Cerebellar nuclear complex (tissue), 1 donor: Measurements from ENCODE around the gene HERC3.

Source experiments
- DNase-seq, 2 experiments: peaks; one replicate each; lab custom pipeline; 2025; lab: John Stamatoyannopoulos, UW

The HERC3 gene

DNA sequence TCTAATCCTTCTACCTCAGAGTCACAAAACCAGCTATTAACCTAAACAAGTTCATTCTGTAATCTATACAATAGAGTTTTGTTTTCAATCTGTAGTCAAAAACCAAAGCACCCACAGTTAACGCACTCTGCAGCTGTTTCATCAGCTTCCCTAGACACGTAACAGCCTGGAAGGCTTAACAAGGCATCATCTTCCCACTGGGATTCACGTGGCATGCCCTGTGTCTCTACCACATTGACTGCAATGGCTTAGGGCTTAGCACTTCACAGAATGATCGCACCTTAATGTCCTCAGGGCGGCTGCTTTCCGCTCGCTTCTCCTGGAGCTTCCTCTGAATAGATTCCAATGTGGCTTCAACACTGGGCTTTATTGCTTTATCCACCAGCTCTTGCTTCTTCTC, 155.1 kb downstream of the HERC3 start:
- DNase-seq, result no peak

DNA sequence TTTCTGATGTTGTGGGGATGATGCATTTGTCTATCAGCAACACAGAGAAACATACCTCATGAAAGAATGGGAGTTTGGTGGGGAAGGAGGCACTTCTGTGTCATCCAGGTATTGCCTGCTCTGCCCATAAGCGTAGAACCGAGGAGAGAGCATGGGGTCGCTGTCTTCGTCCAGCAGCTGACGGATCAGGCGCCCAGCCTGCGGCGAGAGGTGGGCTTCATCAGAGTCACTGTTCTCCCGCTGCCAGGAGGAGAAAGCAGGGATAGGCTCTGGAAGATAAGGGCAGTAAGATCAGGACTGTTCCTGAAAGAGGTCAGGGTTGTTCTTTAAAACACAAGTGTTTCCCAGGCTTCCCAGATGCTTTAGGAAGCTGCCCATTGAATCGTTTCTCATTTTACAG, 158.1 kb downstream of the HERC3 start:
- no peak for DNase-seq

DNA sequence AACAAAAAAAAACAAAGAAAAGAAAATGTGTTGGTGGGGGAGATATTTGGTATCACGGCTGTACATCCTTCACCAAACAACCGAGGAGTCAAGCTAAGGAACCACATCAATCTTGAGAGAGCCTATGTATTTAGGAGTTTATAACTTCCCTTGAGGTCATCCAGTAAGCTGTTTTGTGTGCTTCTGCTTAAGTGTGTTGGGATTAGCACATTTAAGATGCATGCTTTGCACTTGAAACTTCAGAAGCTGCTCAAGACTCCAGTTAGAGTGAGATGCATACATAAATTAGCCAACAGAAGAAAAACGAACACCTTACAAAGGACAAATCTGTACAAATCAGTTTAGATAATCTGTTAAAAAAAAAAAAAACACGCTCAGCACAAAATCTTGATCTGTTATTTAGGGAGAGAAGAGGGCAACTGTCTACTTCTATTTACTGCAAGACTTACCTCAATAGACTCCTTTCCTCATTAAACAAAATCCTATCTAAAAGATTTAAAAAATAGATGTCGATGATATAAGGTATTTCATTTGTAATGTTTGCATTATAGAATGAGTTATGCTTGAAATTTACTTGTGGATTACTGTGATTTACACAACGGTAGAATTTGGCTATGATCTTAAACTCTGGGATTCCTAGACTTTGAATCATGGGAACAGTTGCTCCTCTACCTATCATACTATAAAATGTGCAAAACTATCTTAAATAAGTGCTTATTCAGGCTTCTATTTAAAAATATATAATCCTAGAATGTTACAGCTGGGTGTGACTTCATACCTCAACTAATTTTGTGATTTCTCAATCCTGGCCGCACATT, 159.2 kb downstream of the HERC3 start:
- no peak for DNase-seq

DNA sequence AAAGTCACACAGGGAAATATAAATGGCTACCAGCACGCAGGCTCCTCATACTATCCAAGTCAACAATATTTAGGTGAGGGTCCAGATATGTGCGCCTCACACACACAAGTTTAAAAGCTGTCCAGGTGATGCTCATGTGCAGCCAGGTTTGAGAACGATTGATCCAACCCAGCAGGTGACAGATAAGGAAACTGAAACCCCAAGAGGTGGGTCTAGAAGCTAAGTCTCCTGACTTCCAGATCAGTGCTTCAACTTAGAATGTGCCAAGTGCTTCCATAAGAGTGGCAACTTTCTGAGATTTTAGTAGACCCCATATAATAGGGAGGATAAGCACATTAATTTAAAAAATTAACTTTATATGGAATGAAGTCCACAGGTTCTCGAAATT, 159.8 kb downstream of the HERC3 start:
- DNase-seq, result no peak

DNA sequence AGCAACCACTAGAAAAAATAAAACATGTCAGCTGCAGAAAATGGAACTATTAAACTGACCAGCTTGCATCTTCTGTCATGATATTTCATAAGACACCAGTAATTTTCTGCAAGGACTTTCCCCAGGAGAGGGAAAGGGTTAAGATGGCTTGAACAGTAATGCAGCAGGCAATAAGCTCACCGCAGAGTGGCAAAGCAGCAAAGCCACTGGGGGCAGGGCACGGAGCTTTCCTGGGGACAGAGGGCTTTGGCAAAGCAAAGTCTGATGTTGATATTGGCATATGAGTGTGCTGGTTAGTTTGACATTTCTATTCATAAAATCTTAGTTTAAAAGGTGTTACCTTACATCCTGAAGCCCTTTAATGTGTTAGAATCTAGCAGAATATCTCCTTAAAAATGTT, 160.5 kb downstream of the HERC3 start:
- DNase-seq, result peak in 1 of 2 experiments; percentile 34

DNA sequence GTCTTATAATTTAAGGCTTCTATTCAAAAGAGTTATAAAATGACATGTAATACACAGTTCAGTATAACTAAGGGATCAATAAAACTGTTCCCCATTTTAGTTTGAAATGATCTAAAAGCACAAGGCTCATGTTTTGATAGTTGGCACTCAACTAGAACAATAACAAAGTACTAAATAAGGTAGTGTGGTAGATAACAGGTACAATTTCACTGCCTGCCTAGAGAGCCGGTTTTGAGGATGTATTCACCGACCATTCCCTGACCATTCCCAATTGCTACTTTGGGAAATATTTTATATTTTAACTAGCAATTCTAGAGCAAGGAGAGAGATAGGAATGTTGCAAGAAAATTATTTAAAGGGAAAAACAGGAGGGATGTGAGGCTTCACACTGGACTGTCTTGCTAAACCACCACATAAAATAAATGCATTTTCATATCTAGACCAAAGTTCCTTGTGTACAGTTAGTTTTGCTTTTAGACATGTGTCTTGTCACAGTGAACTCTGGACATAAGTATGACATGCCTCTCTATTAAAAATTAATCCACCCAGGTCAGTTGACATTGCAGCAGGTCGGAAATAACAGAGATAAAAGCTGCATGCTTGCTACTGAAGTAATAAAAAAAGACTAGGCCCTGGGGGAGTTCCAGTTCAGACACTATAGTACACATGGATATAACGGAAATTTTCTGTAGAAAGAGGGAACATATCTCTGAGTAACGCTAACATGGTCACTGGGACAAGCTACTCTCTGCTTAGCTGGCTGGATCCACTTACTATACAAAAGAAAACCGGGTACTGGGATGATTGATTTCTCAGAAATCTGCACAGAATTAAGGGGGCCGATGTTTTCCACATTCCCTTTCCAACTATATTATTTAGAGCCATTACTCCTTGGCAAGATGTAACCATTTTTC, 161.6 kb downstream of the HERC3 start:
- no peak for DNase-seq

DNA sequence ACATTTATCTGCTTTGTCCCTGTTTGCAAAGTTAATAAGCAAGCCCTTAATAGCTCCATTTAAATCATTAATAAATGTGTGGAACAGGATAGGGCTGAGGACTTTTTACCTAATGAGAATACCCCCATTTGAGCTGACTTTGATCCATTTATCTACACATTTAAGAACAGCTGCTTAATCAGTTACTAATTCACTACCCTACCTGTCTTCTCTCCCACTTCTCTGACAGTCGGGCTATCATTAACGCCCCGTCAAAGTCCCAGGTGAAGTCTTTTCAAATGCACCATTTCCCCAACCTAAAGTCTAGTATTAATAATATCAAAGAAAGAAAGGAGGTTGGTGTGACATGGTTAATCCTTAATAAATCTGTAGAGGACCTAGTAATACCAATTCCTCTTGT, 162.5 kb downstream of the HERC3 start:
- no peak for DNase-seq

DNA sequence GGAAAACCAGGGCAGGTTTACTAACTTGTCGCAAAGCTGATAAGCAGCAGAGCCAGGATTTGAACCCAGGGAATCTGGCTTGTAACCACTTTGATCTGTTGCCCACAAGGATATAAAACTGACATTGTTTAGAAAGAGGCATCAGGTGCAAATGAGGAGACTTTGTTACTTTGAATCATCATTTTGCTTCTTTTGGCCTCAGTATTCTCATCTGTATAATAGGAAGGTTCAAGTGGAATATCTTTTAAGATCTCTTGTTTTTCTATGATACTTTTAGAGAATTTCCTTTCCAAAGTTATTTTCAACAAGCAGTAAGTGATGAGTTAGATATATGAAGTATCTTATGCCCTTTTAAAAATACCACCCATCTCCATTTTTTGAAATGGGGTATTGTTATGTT, 163.2 kb downstream of the HERC3 start:
- DNase-seq, result no peak

DNA sequence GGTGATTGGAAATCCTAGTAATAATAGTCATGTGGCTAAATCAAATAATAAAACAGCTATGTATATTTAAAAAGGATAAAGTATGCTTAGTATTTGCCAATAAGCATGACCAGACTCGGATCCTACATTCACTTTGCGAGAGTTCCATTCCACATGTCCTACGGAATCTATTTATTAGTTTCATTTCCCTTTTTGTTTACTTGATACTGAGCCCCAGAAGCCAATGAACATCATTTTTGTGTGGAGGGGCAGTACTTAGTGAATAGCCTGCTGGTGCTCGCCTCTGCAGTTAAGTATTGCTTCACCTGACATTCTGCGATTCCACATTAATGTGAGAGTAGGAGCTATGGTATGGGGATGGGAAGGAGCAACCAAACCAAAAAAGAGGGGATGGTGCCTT, 163.9 kb downstream of the HERC3 start:
- DNase-seq, result peak in 1 of 2 experiments; percentile 15

DNA sequence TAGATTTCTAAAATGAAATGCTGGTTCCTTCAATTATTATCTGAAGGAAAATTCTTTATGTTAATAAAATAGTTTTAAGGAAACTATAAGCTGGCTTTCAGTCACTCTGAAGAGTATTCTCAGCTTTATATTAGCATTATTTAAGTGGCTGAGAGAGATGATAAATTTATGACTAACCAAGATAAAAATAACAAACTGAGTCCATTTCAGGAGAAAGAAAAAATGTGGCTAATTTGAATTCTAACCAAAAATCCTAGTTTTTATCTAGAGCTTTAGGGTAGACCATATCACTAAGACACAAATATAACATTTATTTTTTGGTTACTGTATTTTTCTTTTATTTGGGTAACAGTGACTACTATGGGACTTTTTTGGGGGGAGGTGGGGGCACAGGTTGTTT, 164.8 kb downstream of the HERC3 start:
- no peak for DNase-seq

DNA sequence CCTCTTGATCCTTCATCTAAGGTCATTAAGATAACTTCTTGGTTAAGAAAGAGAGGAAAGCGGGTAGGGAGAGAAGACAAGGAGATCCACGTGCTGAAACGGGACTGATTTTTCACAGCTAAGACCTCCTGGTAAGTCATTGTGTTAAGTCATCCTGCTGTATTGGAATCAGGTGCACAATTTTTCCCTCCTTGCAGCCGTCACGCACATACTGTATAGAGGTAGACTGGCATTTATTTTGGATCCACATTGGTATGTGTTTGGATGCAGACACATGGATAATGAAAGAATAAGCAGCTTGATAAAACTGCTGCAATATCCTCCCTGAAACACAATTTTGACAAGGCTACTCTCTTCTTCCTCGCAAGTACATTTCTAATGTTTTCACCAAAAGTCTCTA, 165.5 kb downstream of the HERC3 start:
- DNase-seq, result peak in 1 of 2 experiments; percentile 40
